GM19099 (cell line): ENCODE measurements around the gene HDAC11.

Experiments
- POLR2A ChIP-seq: IDR thresholded peaks from 3 replicates; pipeline ENCODE4 v1.6.1; 2011; ENCODE audit warnings: low read depth; ENCODE audit not compliant: insufficient read length; ENCODE audit errors: extremely low read depth

The HDAC11 gene

DNA sequence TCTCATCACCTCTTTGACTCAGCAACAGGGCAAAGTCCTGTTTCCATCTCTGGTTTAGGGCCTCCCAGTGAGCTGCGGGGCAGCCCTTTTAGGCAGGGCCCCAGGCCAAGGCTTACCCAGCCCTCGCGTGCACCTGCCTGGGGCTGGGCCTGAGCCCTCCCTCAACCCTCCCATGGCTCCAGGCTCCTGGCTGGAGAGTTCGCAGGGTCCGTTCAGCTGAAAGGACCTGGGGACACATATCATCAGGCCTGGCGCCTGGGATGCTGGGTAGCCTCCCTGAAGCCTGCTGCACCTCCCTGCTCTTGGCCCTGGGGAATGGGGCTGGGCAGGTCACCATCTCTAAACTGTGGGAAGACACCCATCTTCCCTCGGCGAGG lies 29.7 kb downstream of the HDAC11 start:
- no peak for TF ChIP-seq POLR2A

DNA sequence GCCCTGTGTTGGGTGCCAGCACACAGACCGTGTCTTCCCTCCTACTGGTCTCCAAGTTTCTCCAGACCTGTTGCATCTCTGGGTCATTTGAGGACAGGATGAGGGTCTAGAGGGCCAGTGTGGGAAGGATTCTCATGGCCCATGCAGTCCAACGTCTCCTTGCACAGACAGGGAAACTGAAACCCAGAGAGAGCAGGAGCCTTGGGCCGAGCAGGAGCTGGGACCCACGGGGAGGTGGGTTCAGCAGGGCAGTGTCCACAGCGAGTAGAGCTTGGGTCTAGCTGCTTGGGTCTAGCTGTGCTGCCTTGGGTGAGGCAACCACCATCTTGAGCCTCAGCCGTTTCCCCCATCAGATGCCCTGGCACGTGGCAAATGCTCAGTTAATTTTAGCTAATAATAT lies 32.3 kb downstream of the HDAC11 start:
- TF ChIP-seq POLR2A = no peak

DNA sequence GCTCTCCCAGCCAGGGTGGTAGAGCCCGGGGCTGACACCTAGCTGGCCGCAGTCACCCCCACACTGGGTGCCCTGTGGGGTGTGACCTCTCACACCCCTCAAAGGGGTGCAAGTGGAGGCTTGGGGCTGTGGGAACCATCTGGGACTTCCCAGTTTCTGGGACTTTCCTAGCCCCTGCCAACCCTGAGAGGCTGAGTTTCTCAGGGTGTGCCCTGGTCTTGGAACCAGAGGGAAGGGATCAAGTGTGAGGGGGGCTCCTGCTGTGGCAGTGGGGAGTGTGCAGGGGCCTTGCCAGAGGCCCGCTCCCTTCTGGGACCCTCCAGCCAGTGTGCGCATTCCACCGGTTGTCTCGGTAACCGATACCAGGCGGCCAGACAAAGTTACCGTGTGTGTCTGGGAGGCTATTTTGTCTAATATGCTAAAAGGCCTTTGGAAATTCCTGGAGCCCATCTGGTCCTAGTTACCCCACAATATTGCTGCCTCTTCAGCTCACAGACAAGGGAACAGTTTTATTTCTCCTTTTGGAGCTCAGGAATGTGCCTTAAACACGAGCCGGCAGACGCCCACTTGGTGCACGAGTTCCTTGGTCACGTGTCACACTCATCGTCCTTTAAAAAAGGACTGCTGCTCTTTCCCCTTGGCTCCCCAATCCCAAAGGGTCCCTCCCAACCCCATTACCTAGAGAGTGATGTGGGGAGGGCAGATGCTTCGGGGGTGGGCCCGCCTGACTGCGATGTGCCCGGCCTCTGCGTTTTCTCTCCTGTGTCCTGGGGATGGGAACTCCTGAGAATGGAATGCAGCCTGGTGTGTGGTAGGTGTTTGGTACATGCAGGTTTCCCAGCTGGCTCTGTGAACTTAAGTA lies 33.2 kb downstream of the HDAC11 start:
- TF ChIP-seq POLR2A = no peak

DNA sequence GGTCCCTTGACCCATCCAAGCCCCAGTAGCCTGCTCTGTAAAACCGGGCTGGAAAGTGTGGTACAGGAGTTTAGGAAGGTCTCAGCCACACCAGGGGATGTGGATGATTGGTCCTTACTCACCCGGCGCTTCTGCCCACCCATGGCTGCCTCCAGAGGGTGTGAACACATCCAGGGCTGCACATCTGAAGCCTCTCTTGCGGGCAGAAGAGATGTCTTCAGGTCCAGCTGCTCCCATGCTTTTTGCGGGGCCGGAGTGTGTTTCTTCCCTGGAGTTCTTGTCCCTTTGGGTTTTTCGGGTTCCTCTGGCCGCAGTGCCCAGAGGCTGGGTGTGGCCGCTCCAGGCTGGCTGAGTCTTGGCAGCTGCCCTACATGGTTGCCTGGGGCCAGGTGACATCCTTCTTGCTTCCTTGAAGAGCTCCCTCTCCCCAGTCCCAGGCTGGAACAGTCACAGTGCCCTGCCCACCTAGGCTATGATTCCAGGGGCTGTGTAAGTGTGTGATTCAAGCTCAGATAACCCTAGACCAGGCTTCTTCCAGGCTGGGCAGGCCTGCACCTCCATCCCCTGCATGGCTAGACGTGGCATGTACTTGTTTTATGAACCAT lies 33.9 kb downstream of the HDAC11 start:
- TF ChIP-seq POLR2A = no peak

DNA sequence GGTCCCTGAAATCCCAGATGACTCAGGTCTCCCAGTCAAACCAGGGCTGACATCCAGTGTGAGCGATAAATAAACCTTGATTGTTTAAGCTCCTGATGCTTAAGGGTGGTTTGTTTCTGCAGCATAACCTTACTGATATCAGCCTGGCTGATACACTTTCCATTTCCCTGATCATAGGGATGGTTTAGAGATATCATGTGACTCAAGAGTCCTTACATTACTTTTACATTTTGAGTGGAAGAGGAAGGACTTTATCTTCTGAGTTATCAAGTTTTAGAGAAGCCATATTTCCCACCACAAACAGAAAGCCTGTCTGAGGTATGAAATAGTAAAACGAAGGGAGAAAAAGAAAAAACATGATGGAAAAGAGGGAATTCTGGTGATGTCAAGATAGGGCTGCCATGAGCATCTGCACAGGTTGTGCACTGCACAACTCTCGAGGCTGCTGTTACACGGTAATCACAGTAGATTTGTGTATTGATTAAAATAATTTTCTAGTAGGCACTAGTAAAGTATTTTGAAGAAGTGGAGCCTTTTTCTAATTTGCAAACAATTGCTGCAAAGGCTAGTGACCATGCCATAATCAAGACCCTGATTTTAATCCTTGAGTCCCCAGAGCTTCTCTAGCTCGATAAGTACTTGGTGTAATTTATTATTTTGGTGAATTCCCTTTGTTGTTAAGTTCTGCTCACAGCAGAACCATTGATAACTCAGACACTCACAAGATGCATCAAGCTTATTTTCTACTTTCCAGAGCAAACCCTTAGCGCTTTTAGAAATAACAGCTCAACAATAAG lies 34.7 kb downstream of the HDAC11 start:
- TF ChIP-seq POLR2A = no peak

DNA sequence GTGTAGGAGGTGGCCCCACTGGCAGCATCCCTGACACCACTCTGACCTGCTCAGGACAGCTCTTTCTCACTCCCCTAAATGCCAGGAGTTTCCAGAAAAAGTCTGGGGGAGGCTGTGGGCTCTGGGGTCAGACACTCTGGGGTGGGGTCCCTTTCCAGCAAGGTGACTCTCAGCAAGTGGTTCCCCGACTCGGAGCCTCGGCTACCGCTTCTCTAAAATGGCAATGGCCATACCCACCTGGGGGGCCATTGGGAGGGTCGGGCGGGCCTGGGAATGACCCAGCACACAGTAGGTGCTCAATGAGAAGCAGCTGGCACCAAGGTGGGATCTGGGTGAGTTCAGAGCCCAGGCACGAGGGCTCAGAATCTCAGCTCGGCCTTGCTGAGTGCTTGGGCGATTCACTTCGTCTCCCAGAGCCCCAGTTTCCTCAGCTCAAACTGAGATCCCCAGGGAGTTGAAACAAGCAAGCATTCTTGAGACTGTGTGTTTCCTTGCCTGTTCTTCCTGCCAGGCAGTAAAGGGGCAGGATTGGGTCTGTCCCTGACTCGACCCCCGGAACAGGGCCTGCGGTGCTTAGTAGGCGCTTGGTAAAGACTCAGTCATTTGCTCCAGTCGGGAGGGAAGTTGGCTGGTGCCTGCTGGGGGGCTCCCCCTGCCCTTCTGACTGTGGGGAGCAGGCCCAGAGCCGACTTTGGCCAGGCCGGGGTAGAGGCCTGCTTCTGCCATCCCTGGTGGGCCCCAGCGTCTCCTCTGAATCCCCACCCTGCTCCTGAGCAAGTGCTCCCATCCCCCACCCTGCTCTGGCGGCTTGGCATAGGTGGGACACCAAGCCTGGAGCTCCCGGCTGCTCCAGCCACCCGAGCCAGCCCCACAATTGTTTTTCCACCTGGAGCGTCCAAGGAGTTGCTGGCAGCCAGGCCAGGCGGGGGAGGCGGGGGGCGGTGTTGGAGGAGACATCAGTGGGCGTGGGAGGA lies 36.0 kb downstream of the HDAC11 start:
- no peak for TF ChIP-seq POLR2A

DNA sequence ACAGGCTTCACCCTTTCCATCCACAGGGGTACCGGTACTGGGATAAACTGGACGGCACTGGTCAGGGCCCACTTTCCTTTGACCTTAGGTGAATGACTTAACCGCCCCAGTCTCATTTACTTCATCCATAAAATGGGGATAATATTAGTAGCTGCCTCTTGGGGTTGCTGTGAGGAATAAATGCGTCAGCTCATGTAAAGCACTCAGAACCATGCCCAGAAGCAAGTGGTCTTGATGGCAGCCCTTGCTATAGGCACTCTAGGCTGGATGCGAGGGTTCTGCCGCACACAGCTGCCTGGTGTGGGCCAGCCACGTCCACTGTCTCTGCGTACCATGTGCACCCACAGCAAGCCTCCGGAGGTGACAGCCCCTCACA lies 36.6 kb downstream of the HDAC11 start:
- TF ChIP-seq POLR2A = no peak

DNA sequence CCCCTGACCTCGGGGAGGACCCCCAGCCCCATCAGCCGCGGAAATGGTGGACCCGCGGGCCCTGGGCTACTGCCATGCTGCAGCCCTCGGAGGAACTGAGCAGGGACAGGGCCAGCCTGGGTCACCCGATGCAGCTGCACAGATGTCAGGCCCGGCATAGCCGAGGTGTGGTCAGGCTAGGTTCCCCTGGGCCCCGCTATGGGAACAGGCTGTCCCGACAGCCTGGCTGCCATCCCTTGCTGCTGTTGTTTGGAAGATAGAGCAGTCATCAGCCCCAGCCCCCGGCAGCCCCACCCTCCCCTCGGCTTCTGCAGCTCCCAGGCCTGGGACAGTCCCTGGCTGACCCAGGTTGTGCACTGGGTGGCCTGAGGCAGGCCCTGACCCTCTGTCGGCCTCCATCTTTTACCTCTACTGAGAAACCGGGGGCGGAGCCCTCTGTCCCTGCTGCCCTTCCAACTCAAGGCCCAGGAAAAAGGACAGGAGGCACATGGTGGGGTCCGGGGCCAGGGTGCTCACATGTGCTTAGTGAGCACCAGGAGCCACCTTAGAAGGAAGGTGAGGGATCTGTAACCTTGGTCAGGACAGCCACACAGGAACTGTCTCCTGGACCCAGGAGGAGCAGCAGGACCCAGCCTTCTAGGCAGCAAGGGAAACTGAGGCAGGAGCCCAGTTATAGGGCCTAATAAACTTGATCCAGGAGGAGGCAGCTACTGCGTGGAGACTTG lies 37.3 kb downstream of the HDAC11 start:
- no peak for TF ChIP-seq POLR2A

DNA sequence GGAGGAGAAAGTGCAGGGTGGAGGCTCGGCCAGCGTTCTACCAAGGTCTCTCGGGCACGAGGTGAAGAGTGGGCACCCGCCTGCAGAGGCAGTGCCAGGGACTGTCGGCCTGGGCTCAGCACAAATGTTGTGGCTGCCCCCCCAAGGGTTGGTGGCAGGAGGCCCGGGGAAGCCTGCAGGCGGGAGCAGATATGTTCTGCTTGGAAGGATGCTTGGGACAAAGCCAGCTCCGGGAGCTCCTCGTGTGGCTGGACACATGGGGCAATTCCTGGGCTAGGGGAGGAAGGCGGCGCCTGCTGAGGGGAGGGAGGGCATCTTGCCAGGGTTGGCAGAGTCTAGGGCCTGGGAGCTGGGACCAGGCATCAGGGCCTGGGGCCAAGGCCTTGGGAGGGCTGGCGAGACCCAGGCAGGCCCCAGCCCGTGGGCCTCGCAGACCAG lies 38.4 kb downstream of the HDAC11 start:
- no peak for TF ChIP-seq POLR2A

DNA sequence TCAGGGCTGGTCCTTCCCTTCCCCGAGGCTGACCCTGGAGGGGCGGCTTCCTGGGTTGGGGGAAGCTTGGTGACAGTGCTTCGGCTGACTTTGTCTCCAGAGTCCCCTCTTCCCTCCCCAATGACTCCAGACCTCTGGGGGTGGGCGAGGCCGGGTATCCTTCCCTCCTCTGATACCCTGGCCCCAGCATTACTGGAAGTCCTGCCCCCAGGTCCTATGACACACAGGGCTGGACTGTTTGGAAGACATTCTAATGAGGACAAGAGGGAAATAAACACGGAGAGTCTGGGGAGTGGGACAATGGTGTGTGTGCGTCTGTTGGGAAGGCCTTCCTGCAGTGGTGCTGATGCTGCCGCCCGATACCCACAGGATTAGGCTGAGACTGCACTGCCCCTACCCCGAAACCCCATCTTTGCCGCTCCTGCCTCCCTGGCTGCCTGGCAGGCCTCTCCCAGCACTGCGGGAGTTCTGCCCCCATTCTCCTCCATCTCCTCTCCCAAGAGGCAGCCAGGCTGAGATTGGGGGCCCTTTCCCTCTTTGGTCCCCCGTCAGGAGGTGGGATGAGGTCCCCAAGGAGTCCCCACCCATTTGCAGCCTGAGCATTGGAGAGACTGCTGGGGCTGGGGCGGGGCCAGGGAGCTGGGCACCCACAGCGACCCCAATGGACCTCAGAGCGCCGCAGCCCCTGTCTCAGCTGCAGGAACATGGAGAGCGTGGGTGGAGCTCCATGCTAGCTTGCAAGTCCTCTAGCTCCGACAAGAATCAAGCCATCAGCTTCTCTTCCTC lies 39.1 kb downstream of the HDAC11 start:
- no peak for TF ChIP-seq POLR2A

DNA sequence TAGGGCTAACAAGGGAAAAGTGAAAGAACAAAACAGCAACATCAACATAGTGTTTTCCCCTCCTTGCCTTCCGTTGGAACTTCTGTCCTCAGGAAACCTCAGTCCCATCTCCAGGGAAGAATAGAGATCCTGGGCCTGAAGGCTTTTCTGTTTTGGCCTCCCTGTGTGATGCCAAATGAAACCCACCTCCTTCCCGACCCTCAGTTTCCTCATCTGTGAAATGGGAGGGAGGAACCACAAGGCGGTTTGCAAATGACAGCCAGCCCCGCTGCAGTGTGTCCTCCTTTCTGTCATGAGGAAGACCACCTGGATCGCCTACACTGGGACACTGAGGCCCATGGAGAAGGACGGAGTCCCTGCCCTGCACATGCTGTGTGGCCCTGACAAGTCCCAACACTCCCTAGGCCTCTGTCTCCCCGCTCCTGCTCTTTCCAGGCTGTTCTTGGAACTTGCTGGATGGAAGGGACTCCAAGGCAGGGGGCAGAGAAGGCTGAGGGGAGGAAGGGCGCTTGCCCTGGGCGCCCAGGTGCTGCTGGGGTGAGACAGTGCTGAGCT lies 40.3 kb downstream of the HDAC11 start:
- TF ChIP-seq POLR2A = no peak

DNA sequence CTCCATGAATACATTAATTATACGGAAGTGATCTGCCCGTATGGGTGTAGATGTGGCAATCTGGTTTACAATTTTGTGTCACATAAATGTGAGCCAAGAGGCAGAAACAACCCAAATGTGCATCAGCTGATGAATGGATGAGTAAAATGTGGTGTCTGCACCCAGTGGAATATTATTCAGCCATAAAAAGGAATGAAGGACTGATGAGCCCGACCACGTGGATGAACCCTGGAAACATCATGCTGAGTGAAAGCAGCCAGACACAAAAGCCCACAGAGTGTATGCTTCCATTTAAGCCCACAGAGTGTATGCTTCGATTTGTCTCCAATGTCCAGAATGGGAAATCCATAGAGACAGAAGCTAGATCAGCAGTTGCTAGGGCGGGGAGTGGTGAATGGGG lies 41.2 kb downstream of the HDAC11 start:
- no peak for TF ChIP-seq POLR2A

DNA sequence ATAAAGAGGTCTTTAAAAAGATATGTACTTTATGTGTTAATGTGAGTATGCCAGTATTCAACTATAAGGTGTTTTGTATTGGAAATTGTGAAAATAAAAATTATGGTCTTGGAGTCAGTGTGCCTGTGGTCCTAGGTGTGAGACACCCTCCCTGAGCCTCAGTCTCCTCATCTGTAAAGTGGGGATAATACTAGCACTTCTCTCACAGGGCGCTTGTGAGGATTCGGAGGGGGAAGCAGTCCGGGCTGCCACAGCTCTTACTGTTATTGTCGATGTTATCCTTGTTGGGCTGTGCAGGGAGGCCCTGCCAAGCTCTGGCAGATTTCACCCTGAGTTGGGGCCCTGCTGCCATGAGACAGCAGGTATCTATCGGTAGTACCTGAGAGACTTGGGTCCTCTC lies 42.1 kb downstream of the HDAC11 start:
- TF ChIP-seq POLR2A = no peak
